ENCODE data around the gene OR5M10.
"Not testable (repeated sequence)": the region's sequence is repeated elsewhere in the genome, so short reads cannot be mapped to it uniquely, and the experiment has no call there.

The OR5M10 gene

GRCh38 chr11:56577621-56578020 lies at the start of gene OR5M10:
Gene OR5M10, minus strand, starts transcription at chr11:56577721. Its CDS starts 0 bp downstream, at chr11:56577721.
- DNase-seq, result no peak

GRCh38 chr11:56625946-56626345 lies 48.4 kb upstream of the OR5M10 start:
- DNase-seq, result no peak

- DNase-seq, result peak; percentile 42 to 48
Observed at GRCh38 chr11:56624661-56625110, 47.2 kb upstream of the OR5M10 start.

GRCh38 chr11:56611174-56611573 lies 33.7 kb upstream of the OR5M10 start:
- DNase-seq, result no peak

- not testable (repeated sequence) for DNase-seq
Observed at GRCh38 chr11:56592088-56592717, 14.7 kb upstream of the OR5M10 start.

- no peak for DNase-seq
Observed at GRCh38 chr11:56558574-56558973, 18.9 kb downstream of the OR5M10 start.

- DNase-seq, result not testable (repeated sequence)
Observed at GRCh38 chr11:56554691-56555090, 22.8 kb downstream of the OR5M10 start.

GRCh38 chr11:56545531-56545930 lies 32.0 kb downstream of the OR5M10 start:
- no peak for DNase-seq

GRCh38 chr11:56543739-56544138 lies 33.8 kb downstream of the OR5M10 start:
- no peak for DNase-seq

GRCh38 chr11:56543157-56543556 lies 34.4 kb downstream of the OR5M10 start, which contains the start of gene OR5M11:
Gene OR5M11, minus strand, starts transcription at chr11:56543257. Its CDS starts 0 bp downstream, at chr11:56543257.
- DNase-seq, result no peak

- no peak for DNase-seq
Observed at GRCh38 chr11:56533054-56533740, 44.3 kb downstream of the OR5M10 start.

GRCh38 chr11:56531856-56532255 lies 45.7 kb downstream of the OR5M10 start:
- DNase-seq, result no peak
